ENCODE results near the gene SUPT5H.
"Not testable (repeated sequence)": the region's sequence is repeated elsewhere in the genome, so short reads cannot be mapped to it uniquely, and the experiment has no call there.

The SUPT5H gene

GRCh38 chr19:39448271-39448670, 2.9 kb downstream of the SUPT5H start:
- peak overlapping the region; percentile 100 for H3K9ac ChIP-seq (ENCODE audit: low read length)
- H3K79me2 ChIP-seq (ENCODE audit: insufficient read depth, low read length) = peaks cover 85% of the 10 kb centered on the region
- H3K27ac ChIP-seq (ENCODE audit: low read depth, low read length) = peak overlapping the region; percentile 77
- peak overlapping the region; percentile 97 for H3K4me2 ChIP-seq (ENCODE audit: low read depth, low read length, poor library complexity, severe bottlenecking)
- H4K20me1 ChIP-seq (ENCODE audit: low read depth, low read length) = no peaks in the 10 kb centered on the region; the same call in 1 of the 2 replicates
- no peak overlapping the region for H2AFZ ChIP-seq (ENCODE audit: low read depth, low read length, severe bottlenecking)
- no peaks in the 10 kb centered on the region for H3K9me2 ChIP-seq (replicated peaks; ENCODE audit: insufficient read depth, low read length)
- H3K9me3 ChIP-seq (ENCODE audit: insufficient read depth, low read length) = no peaks in the 10 kb centered on the region
- no peak for TF ChIP-seq EZH2phosphoT487 (conservative IDR thresholded peaks at IDR 0.05; ENCODE audit: low read length)
- TF ChIP-seq CTCF (IDR thresholded peaks at IDR 0.05; ENCODE audit: insufficient read depth, low read length, poor library complexity, severe bottlenecking) = no peak
- no peaks in the 10 kb centered on the region for H3K36me3 ChIP-seq (ENCODE audit: low read length)
- peak overlapping the region; percentile 38 for H3K4me3 ChIP-seq (ENCODE audit: insufficient read depth, low read length, poor library complexity, severe bottlenecking)
- peaks cover 7% of the 10 kb centered on the region; the same call in 1 of the 2 replicates for H3F3A ChIP-seq (ENCODE audit: insufficient read depth)
- no peaks in the 10 kb centered on the region for H3K27me3 ChIP-seq (ENCODE audit: low read length)

- Histone ChIP-seq H3K27ac (ENCODE audit: low read depth, low read length) (peak overlapping the region; percentile 77), H3K79me2 (ENCODE audit: insufficient read depth, low read length) (peaks cover 95% of the 10 kb centered on the region), H3K9ac (ENCODE audit: low read length) (peak overlapping the region; percentile 100), H3K4me2 (ENCODE audit: low read depth, low read length, poor library complexity, severe bottlenecking) (peak overlapping the region; percentile 97), H4K20me1 (ENCODE audit: low read depth, low read length) (no peaks in the 10 kb centered on the region; the same call in 1 of the 2 replicates), H3K9me2 (replicated peaks; ENCODE audit: insufficient read depth, low read length) (no peaks in the 10 kb centered on the region), H3F3A (ENCODE audit: insufficient read depth) (peaks cover 7% of the 10 kb centered on the region; the same call in 1 of the 2 replicates), H3K36me3 (ENCODE audit: low read length) (no peaks in the 10 kb centered on the region), H3K4me3 (ENCODE audit: insufficient read depth, low read length, poor library complexity, severe bottlenecking) (no peak overlapping the region), H2AFZ (ENCODE audit: low read depth, low read length, severe bottlenecking) (no peak overlapping the region), H3K9me3 (ENCODE audit: insufficient read depth, low read length) (no peaks in the 10 kb centered on the region), H3K27me3 (ENCODE audit: low read length) (no peaks in the 10 kb centered on the region)
- TF ChIP-seq EZH2phosphoT487 (conservative IDR thresholded peaks at IDR 0.05; ENCODE audit: low read length) = no peak
- no peak for TF ChIP-seq CTCF (IDR thresholded peaks at IDR 0.05; ENCODE audit: insufficient read depth, low read length, poor library complexity, severe bottlenecking)
Measured at GRCh38 chr19:39449116-39449797, 3.9 kb downstream of the SUPT5H start.

DNA sequence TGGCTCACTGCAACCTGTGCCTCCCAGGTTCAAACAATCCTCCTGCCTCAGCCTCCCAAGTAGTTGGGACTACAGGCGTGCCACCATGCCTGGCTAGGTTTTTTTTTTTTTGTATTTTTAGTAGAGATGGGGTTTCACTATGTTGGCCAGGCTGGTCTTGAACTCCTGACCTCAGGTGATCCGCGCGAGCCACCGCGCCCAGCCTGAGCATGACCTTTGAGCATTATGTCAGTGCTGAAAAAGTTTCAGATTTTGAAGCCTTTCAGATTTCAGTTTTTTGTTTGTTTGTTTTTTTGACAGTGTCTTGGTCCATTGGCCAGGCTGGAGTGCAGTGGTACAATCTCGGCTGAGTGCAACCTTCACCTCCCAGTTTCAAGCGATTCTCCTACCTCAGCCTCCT, 5.9 kb downstream of the SUPT5H start:
- H4K20me1 ChIP-seq (ENCODE audit: low read depth, low read length); H3K27ac ChIP-seq (ENCODE audit: low read depth, low read length); H3K9me3 ChIP-seq (ENCODE audit: insufficient read depth, low read length); H3K9ac ChIP-seq (ENCODE audit: low read length); H3K4me3 ChIP-seq (ENCODE audit: insufficient read depth, low read length, poor library complexity, severe bottlenecking); H2AFZ ChIP-seq (ENCODE audit: low read depth, low read length, severe bottlenecking); H3K4me2 ChIP-seq (ENCODE audit: low read depth, low read length, poor library complexity, severe bottlenecking); H3K36me3 ChIP-seq (ENCODE audit: low read length); H3K9me2 ChIP-seq (replicated peaks; ENCODE audit: insufficient read depth, low read length); H3K27me3 ChIP-seq (ENCODE audit: low read length); H3F3A ChIP-seq (ENCODE audit: insufficient read depth): not testable (repeated sequence)
- peaks cover 91% of the 10 kb centered on the region for H3K79me2 ChIP-seq (ENCODE audit: insufficient read depth, low read length)

GRCh38 chr19:39463403-39463802, 18.0 kb downstream of the SUPT5H start:
- Histone ChIP-seq H3K79me2 (ENCODE audit: insufficient read depth, low read length) (peaks cover 7% of the 10 kb centered on the region; the same call in 1 of the 2 replicates), H2AFZ (ENCODE audit: low read depth, low read length, severe bottlenecking) (no peak overlapping the region), H3K4me3 (ENCODE audit: insufficient read depth, low read length, poor library complexity, severe bottlenecking) (no peak overlapping the region), H3K9me2 (replicated peaks; ENCODE audit: insufficient read depth, low read length) (no peaks in the 10 kb centered on the region), H3F3A (ENCODE audit: insufficient read depth) (no peaks in the 10 kb centered on the region), H3K9ac (ENCODE audit: low read length) (no peak overlapping the region), H3K27me3 (ENCODE audit: low read length) (no peaks in the 10 kb centered on the region), H4K20me1 (ENCODE audit: low read depth, low read length) (no peaks in the 10 kb centered on the region), H3K9me3 (ENCODE audit: insufficient read depth, low read length) (no peaks in the 10 kb centered on the region), H3K36me3 (ENCODE audit: low read length) (peaks cover 10% of the 10 kb centered on the region; the same call in 1 of the 2 replicates), H3K4me2 (ENCODE audit: low read depth, low read length, poor library complexity, severe bottlenecking) (no peak overlapping the region), H3K27ac (ENCODE audit: low read depth, low read length) (no peak overlapping the region)
- TF ChIP-seq EZH2phosphoT487 (conservative IDR thresholded peaks at IDR 0.05; ENCODE audit: low read length) (no peak), CTCF (IDR thresholded peaks at IDR 0.05; ENCODE audit: insufficient read depth, low read length, poor library complexity, severe bottlenecking) (no peak)
